Spleen (tissue), 11 donors: Measurements from ENCODE around the gene PLA2G2A. TPM values are rescaled to one million over a fixed set of nuclear protein-coding genes. Genes with fewer than 3 reads are reported as not detected.

Experiments
- DNase-seq: peaks from one replicate; pipeline ENCODE4 v3.0.0-alpha.2; 2020
- H3K27ac ChIP-seq, 8 donors: fragments of 200-600 bp; sonication (generic) in 7 of 8; 1 replicate in 4 of 8; 2 replicates in 4 of 8; pipeline versions ENCODE4 v1.5.0 to v1.8.0; 2016 to 2021; ENCODE audit warnings: inconsistent platforms in 4 of 8, mild to moderate bottlenecking in 4 of 8, moderate library complexity in 1 of 8
- H3K27me3 ChIP-seq, 7 donors: fragments of 200-600 bp; sonication (generic) in 6 of 7; replicated peaks in 1 of 7; 1 replicate in 4 of 7; 2 replicates in 3 of 7; pipeline versions ENCODE4 v1.5.0 to v1.8.0; 2016 to 2021; ENCODE audit warnings: inconsistent platforms in 3 of 7, mild to moderate bottlenecking in 1 of 7
- H3K36me3 ChIP-seq, 6 donors: fragments of 200-600 bp; sonication (generic) in 5 of 6; 1 replicate in 4 of 6; 2 replicates in 2 of 6; pipeline versions ENCODE4 v1.5.0 to v1.8.0; 2016 to 2021; ENCODE audit warnings: inconsistent platforms in 2 of 6
- H3K4me1 ChIP-seq, 6 donors: fragments of 200-600 bp; sonication (generic) in 5 of 6; 1 replicate in 3 of 6; 2 replicates in 3 of 6; pipeline versions ENCODE4 v1.5.0 to v1.8.0; 2016 to 2021; ENCODE audit warnings: inconsistent platforms in 3 of 6
- H3K4me3 ChIP-seq, 8 donors: fragments of 200-600 bp; sonication (generic) in 7 of 8; 1 replicate in 4 of 8; 2 replicates in 4 of 8; pipeline versions ENCODE4 v1.5.0 to v1.8.0; 2016 to 2021; ENCODE audit warnings: inconsistent platforms in 4 of 8, mild to moderate bottlenecking in 4 of 8, moderate library complexity in 2 of 8
- H3K9me3 ChIP-seq, 8 donors: fragments of 200-600 bp; sonication (generic) in 7 of 8; 1 replicate in 4 of 8; 2 replicates in 4 of 8; pipeline versions ENCODE4 v1.5.0 to v1.8.0; 2016 to 2021; ENCODE audit warnings: inconsistent platforms in 4 of 8
- CTCF ChIP-seq, 11 experiments: fragments of 200-600 bp in 7 of 11; fragments of 450-650 bp in 4 of 11; sonication (generic) in 4 of 11; IDR thresholded peaks in 8 of 11; conservative IDR thresholded peaks in 3 of 11; 1 replicate in 7 of 11; 2 replicates in 4 of 11; pipeline versions ENCODE4 v1.4.0 to v1.8.0; 2016 to 2021; ENCODE audit warnings: antibody characterized with exemption in 11 of 11, inconsistent platforms in 4 of 11, mild to moderate bottlenecking in 1 of 11
- POLR2A ChIP-seq, 3 donors: fragments of 450-650 bp; IDR thresholded peaks; one replicate each; pipeline ENCODE4 v1.5.1; 2017; ENCODE audit warnings: antibody characterized with exemption in 3 of 3, mild to moderate bottlenecking in 1 of 3
- POLR2AphosphoS5 ChIP-seq, 3 donors: sonication (generic); formaldehyde crosslinking; IDR thresholded peaks; one replicate each; pipeline ENCODE4 v1.5.1; 2017; ENCODE audit warnings: antibody characterized with exemption in 3 of 3
- WGBS, 5 donors: extraction: QIAGEN DNeasy Blood & Tissue Kit in 3 of 5; methylation state at CpG; one replicate each; pipeline versions ENCODE4 v1.1.5 to v1.1.7; 2013 to 2018; 5-methylcytosine and 5-hydroxymethylcytosine counted together
- intact Hi-C: fragments of 100-400 bp; cut with DNase I; formaldehyde crosslinking; loops from one replicate; pipeline ENCODE4 v1.15.0; 2023; ENCODE audit warnings: low total_unique reads
- polyA plus RNA-seq, 3 donors: library from polyadenylated mRNA; stranded (reverse); fragments of 200-250 nt; gene quantifications; one replicate each; pipeline ENCODE4 v1.2.1, GENCODE V29; 2013
- total RNA-seq, 7 donors: library from RNA; depleted of rRNA in 3 of 7; stranded (reverse); fragments of >200 nt in 3 of 7; fragmentation: NEBNext Ultra II Directional in 4 of 7; extraction: Animal tissue kit (Norgen Biotek cat#: 25700) in 4 of 7; gene quantifications; one replicate each; pipeline versions ENCODE4 v1.1.0 to v1.2.1, GENCODE V29; 2016 to 2021
- donor health status: healthy with polysubstance abuse.
- donor health status: DM: no; HTN: no; CAD: no; lungs with moderate emphysema.
- donor health status: DM: no; HTN: no; CAD: no.
- donor health status: Bipolar disorder and iron deficiency.
- donor health status: healthy.
- donor health status: DM: no; HTN: no; CAD: no.
- donor health status: DM: yes; HTN: yes; CAD: no.

Gene PLA2G2A
- total and polyA plus RNA-seq, 10 donors: 0.26 to 17.8 (median 1.9) TPM; not detected in 5

GRCh38 chr1:19955534-19956170 lies 23.8 kb downstream of the PLA2G2A start:
- no peak for DNase-seq
- intact Hi-C loops: no loop called here
- Histone ChIP-seq H3K4me3 (no peak overlapping the region), H3K4me1 (peaks cover 0 to 1% (median 0%) of the 10 kb centered on the region in 6 donors), H3K36me3 (no peaks in the 10 kb centered on the region), H3K27ac (no peak overlapping the region), H3K27me3 (peaks cover 0 to 28% (median 0%) of the 10 kb centered on the region in 7 donors), H3K9me3 (peaks cover 0 to 4% (median 0%) of the 10 kb centered on the region in 8 donors)
- no peak for TF ChIP-seq POLR2AphosphoS5 (IDR thresholded peaks at IDR 0.05)
- TF ChIP-seq CTCF (IDR thresholded peaks at IDR 0.05 in 8 of 11, conservative IDR thresholded peaks at IDR 0.05 in 3 of 11): no peak
- WGBS, 5 donors: 45 to 69% (median 48%) methylated on average over 11 of the region's 11 CpGs

GRCh38 chr1:19954059-19954458 lies 25.4 kb downstream of the PLA2G2A start:
- Histone ChIP-seq H3K27me3 (peaks cover 0 to 38% (median 0%) of the 10 kb centered on the region in 7 donors), H3K9me3 (peaks cover 0 to 4% (median 0%) of the 10 kb centered on the region in 8 donors), H3K36me3 (no peaks in the 10 kb centered on the region), H3K4me1 (no peaks in the 10 kb centered on the region), H3K27ac (no peak overlapping the region), H3K4me3 (no peak overlapping the region)
- 85 to 97% (median 87%) methylated on average over 2 of the region's 2 CpGs for WGBS, 5 donors
- DNase-seq: no peak
- TF ChIP-seq POLR2A (IDR thresholded peaks at IDR 0.05): no peak
- no peak for TF ChIP-seq POLR2AphosphoS5 (IDR thresholded peaks at IDR 0.05)
- TF ChIP-seq CTCF (IDR thresholded peaks at IDR 0.05 in 8 of 11, conservative IDR thresholded peaks at IDR 0.05 in 3 of 11): no peak
- intact Hi-C loops: no loop called here

GRCh38 chr1:19949016-19949415 lies 30.4 kb downstream of the PLA2G2A start:
- intact Hi-C loops: no loop called here
- Histone ChIP-seq H3K4me3 (no peak overlapping the region), H3K27ac (no peak overlapping the region), H3K9me3 (peaks cover 0 to 4% (median 0%) of the 10 kb centered on the region in 8 donors), H3K4me1 (no peaks in the 10 kb centered on the region), H3K27me3 (peaks cover 0 to 36% (median 0%) of the 10 kb centered on the region in 7 donors), H3K36me3 (no peaks in the 10 kb centered on the region)
- DNase-seq: no peak
- TF ChIP-seq CTCF (IDR thresholded peaks at IDR 0.05 in 8 of 11, conservative IDR thresholded peaks at IDR 0.05 in 3 of 11): no peak
- no peak for TF ChIP-seq POLR2A (IDR thresholded peaks at IDR 0.05)
- TF ChIP-seq POLR2AphosphoS5 (IDR thresholded peaks at IDR 0.05): no peak
- 38 to 83% (median 62%) methylated on average over 2 of the region's 2 CpGs for WGBS, 5 donors

GRCh38 chr1:19946971-19947370 lies 32.4 kb downstream of the PLA2G2A start:
- no peaks in the 10 kb centered on the region for H3K36me3 ChIP-seq
- H3K9me3 ChIP-seq: no peaks in the 10 kb centered on the region
- no peak overlapping the region for H3K4me3 ChIP-seq
- no peak overlapping the region for H3K27ac ChIP-seq
- intact Hi-C loops: no loop called here
- H3K4me1 ChIP-seq: no peaks in the 10 kb centered on the region
- TF ChIP-seq POLR2AphosphoS5 (IDR thresholded peaks at IDR 0.05): no peak
- no peak for TF ChIP-seq POLR2A (IDR thresholded peaks at IDR 0.05)
- no peak for TF ChIP-seq CTCF (IDR thresholded peaks at IDR 0.05 in 8 of 11, conservative IDR thresholded peaks at IDR 0.05 in 3 of 11)
- 70 to 85% (median 82%) methylated on average over 3 of the region's 3 CpGs for WGBS, 5 donors
- H3K27me3 ChIP-seq: peaks cover 0 to 27% (median 0%) of the 10 kb centered on the region in 7 donors
- DNase-seq: no peak
